GM23338 (cell line): ENCODE data around the gene GPATCH8. TPM values are rescaled to one million over a fixed set of nuclear protein-coding genes. Genes with fewer than 3 reads are reported as not detected.

Experiments
- ATAC-seq: fragments of 200-7000 bp; cut with Tn5 transposase; 3 replicates; pipeline ENCODE4 v1.9.1; 2020
- DNase-seq: peaks from one replicate; pipeline ENCODE4 v3.0.0-alpha.2; 2015; ENCODE audit warnings: low spot score
- H2AFZ ChIP-seq: fragments of 200-600 bp; sonication (generic); 2 replicates; pipeline ENCODE4 v1.8.0; 2016; ENCODE audit warnings: antibody characterized with exemption, mild to moderate bottlenecking, moderate library complexity
- H3F3A ChIP-seq: fragments of 200-600 bp; sonication (generic); replicated peaks from 2 replicates; pipeline ENCODE4 v1.8.0; 2017; ENCODE audit warnings: antibody characterized with exemption, mixed run types, low read depth
- H3K27ac ChIP-seq: fragments of 200-600 bp; sonication (generic); 2 replicates; pipeline ENCODE4 v1.6.1; 2016; ENCODE audit warnings: low read depth
- H3K27me3 ChIP-seq: fragments of 200-600 bp; sonication (generic); 2 replicates; pipeline ENCODE4 v1.8.0; 2016; ENCODE audit warnings: mild to moderate bottlenecking, mixed run types, moderate library complexity; ENCODE audit not compliant: insufficient read depth
- H3K36me3 ChIP-seq: fragments of 200-600 bp; sonication (generic); 2 replicates; pipeline ENCODE4 v1.8.0; 2016; ENCODE audit warnings: mild to moderate bottlenecking; ENCODE audit not compliant: insufficient read depth
- H3K4me1 ChIP-seq: fragments of 200-600 bp; sonication (generic); 2 replicates; pipeline ENCODE4 v1.8.0; 2016; ENCODE audit warnings: mild to moderate bottlenecking, moderate library complexity; ENCODE audit not compliant: insufficient read depth
- H3K4me2 ChIP-seq: fragments of 200-600 bp; sonication (generic); 2 replicates; pipeline ENCODE4 v1.7.1; 2017; ENCODE audit warnings: mixed run types
- H3K4me3 ChIP-seq: fragments of 200-600 bp; sonication (generic); 2 replicates; pipeline ENCODE4 v1.6.1; 2016; ENCODE audit warnings: mixed run types
- H3K79me2 ChIP-seq: fragments of 200-600 bp; sonication (generic); replicated peaks from 2 replicates; pipeline ENCODE4 v1.8.0; 2017; ENCODE audit warnings: mild to moderate bottlenecking; ENCODE audit not compliant: insufficient read depth
- H3K9me2 ChIP-seq: fragments of 200-600 bp; sonication (generic); 2 replicates; pipeline ENCODE4 v1.8.0; 2017; ENCODE audit not compliant: insufficient read depth
- H4K20me1 ChIP-seq: fragments of 200-600 bp; sonication (generic); replicated peaks from 2 replicates; pipeline ENCODE4 v1.8.0; 2017; ENCODE audit warnings: mild to moderate bottlenecking; ENCODE audit not compliant: insufficient read depth
- H3K27ac Mint-ChIP-seq: 2 replicates; pipeline ENCODE4 v1.8.0; 2020; ENCODE audit warnings: inconsistent platforms, mild to moderate bottlenecking, moderate library complexity, mixed read lengths
- H3K27me3 Mint-ChIP-seq: 3 replicates; pipeline ENCODE4 v1.8.0; 2022; ENCODE audit warnings: low read depth, mild to moderate bottlenecking, moderate library complexity, mixed read lengths, inconsistent platforms; ENCODE audit not compliant: insufficient read depth, poor library complexity
- H3K36me3 Mint-ChIP-seq: 3 replicates; pipeline ENCODE4 v1.8.0; 2021; ENCODE audit warnings: low read depth, mild to moderate bottlenecking, inconsistent platforms, moderate library complexity, mixed read lengths
- H3K4me1 Mint-ChIP-seq: 3 replicates; pipeline ENCODE4 v1.8.0; 2020; ENCODE audit warnings: mild to moderate bottlenecking, inconsistent platforms, mixed read lengths
- H3K4me3 Mint-ChIP-seq: 3 replicates; pipeline ENCODE4 v1.8.0; 2021; ENCODE audit warnings: moderate library complexity, mild to moderate bottlenecking, inconsistent platforms, mixed read lengths
- H3K9me3 Mint-ChIP-seq: 3 replicates; pipeline ENCODE4 v1.8.0; 2020; ENCODE audit warnings: moderate library complexity, mild to moderate bottlenecking, inconsistent platforms, mixed read lengths
- CREB1 ChIP-seq: fragments of 250-450 bp; sonication (Bioruptor Pico); IDR thresholded peaks from 2 replicates; pipeline ENCODE4 v1.5.0; 2020; ENCODE audit warnings: low read depth, mild to moderate bottlenecking, moderate library complexity
- EZH2 ChIP-seq: fragments of 200-600 bp; sonication (generic); IDR thresholded peaks from one replicate; pipeline ENCODE4 v1.8.0; 2017; ENCODE audit warnings: antibody characterized with exemption, mild to moderate bottlenecking, low read depth; ENCODE audit not compliant: unreplicated experiment
- EZH2phosphoT487 ChIP-seq: fragments of 200-600 bp; sonication (generic); IDR thresholded peaks from one replicate; pipeline ENCODE4 v1.8.1; 2018; ENCODE audit warnings: antibody characterized with exemption; ENCODE audit not compliant: unreplicated experiment
- NANOG ChIP-seq: IDR thresholded peaks from 2 replicates; pipeline ENCODE4 v1.6.1; 2016; ENCODE audit warnings: antibody characterized with exemption, borderline replicate concordance
- POLR2AphosphoS5 ChIP-seq: IDR thresholded peaks from 2 replicates; pipeline ENCODE4 v1.6.1; 2016; ENCODE audit warnings: antibody characterized with exemption, low read depth
- STAT1 ChIP-seq: IDR thresholded peaks from one replicate; pipeline ENCODE4 v1.6.1; 2016; ENCODE audit warnings: antibody characterized with exemption; ENCODE audit not compliant: unreplicated experiment
- ZNF114 ChIP-seq: fragments of 250-450 bp; sonication (Bioruptor Pico); IDR thresholded peaks from 2 replicates; pipeline ENCODE4 v1.5.0; 2020; ENCODE audit warnings: mild to moderate bottlenecking, moderate library complexity
- ZNF331 ChIP-seq: fragments of 250-450 bp; sonication (Bioruptor Pico); IDR thresholded peaks from 2 replicates; pipeline ENCODE4 v1.5.0; 2020; ENCODE audit warnings: low read depth, mild to moderate bottlenecking, moderate library complexity
- polyA plus RNA-seq: library from polyadenylated mRNA; unstranded; fragments of >200 nt; fragmentation: Nextera tagmentation; extraction: Ambion mirVana; gene quantifications from 2 replicates; pipeline ENCODE4 v1.2.1, GENCODE V29; 2016
- total RNA-seq: library from RNA; depleted of rRNA; stranded (reverse); fragments of >200 nt; shearing (Covaris generic); gene quantifications from 2 replicates; pipeline ENCODE4 v1.2.3, GENCODE V29; 2014
- TF ChIP-seq, protein P1 (sequence below): IDR thresholded peaks from 2 replicates; pipeline ENCODE4 v1.6.1; 2016; ENCODE audit warnings: antibody characterized with exemption
- TF ChIP-seq, protein P2 (sequence below): IDR thresholded peaks from one replicate; pipeline ENCODE4 v1.6.1; 2018; ENCODE audit warnings: antibody characterized with exemption; ENCODE audit not compliant: unreplicated experiment

Gene GPATCH8
- total and polyA plus RNA-seq, 2 experiments from 2014 or later, result 44.4 to 76.5 TPM

GRCh38 chr17:44436336-44436735 is 66.9 kb downstream of the GPATCH8 start:
- H3K4me3 ChIP-seq, result no peak overlapping the region
- peaks cover 23% of the 10 kb centered on the region for H3K79me2 ChIP-seq
- TF ChIP-seq ZNF114 (CRISPR knock-in tag) (no peak), NANOG (no peak), ZNF331 (CRISPR knock-in tag) (no peak), EZH2 (no peak), EZH2phosphoT487 (no peak)
- H3K27ac ChIP-seq, result no peak overlapping the region
- H3K9me2 ChIP-seq, result no peaks in the 10 kb centered on the region
- DNase-seq, result no peak
- peaks cover 2% of the 10 kb centered on the region; the same call in 1 of the 2 replicates for H3K4me1 ChIP-seq
- peaks cover 37% of the 10 kb centered on the region for H3K36me3 Mint-ChIP-seq
- no peaks in the 10 kb centered on the region for H3F3A ChIP-seq
- H3K4me1 Mint-ChIP-seq, result peaks cover 14% of the 10 kb centered on the region
- no peaks in the 10 kb centered on the region for H3K9me3 Mint-ChIP-seq
- ATAC-seq, result no peak
- peaks cover 2% of the 10 kb centered on the region for H3K27me3 Mint-ChIP-seq
- H3K36me3 ChIP-seq, result peaks cover 23% of the 10 kb centered on the region
- no peak overlapping the region for H3K4me3 Mint-ChIP-seq
- no peak overlapping the region for H3K27ac Mint-ChIP-seq
- H3K27me3 ChIP-seq, result no peaks in the 10 kb centered on the region
- peaks cover 5% of the 10 kb centered on the region for H4K20me1 ChIP-seq
- H3K4me2 ChIP-seq, result no peak overlapping the region
- no peak overlapping the region for H2AFZ ChIP-seq

DNA sequence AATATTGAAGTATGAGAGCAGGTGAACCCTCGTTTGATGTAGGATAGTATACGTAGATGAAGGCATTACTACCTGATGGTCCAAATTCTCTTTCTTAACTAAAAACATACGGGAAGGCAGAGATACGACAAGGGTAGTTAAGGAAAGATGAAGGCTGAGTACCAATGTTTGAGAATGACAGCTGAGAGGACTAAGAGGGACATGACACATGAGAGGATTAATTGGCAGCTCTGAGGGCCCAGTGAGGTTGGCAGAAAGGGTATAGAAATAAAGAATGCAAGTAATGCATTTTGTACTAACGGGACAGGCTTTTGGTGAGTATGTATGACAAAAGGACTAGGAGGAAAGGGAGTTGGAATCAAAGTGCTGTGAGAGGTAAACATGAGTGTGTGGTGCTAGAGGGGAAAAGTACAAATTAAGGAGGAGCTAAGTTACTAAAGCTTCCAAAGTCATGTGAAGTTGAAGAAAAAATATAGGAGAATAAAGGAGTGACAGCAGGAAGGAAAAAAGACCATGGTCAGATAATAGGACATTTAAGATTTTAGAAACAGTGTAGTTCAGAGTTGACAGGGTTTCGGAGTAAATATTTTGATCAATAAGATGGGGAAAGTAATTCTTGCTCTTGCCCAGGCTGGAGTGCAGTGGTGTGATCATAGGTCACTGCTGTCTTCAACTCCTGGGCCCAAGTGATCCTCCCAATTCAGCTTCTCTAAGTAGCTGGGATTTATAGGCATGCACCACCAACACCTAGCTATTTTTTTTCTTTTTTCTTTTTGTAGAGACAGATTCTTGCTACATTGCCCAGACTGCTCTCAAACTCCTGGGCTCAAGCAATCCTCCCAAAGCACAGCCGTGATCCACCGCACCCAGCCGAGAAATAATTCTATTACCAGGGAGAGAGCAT is 70.7 kb downstream of the GPATCH8 start:
- Mint-ChIP-seq H3K9me3 (no peaks in the 10 kb centered on the region), H3K27ac (no peak overlapping the region), H3K27me3 (no peaks in the 10 kb centered on the region), H3K36me3 (peaks cover 49% of the 10 kb centered on the region), H3K4me3 (no peak overlapping the region), H3K4me1 (no peaks in the 10 kb centered on the region; the same call in 2 of the 3 replicates)
- H3F3A ChIP-seq, result no peaks in the 10 kb centered on the region
- peaks cover 28% of the 10 kb centered on the region for H3K36me3 ChIP-seq
- H3K79me2 ChIP-seq, result peaks cover 14% of the 10 kb centered on the region
- no peaks in the 10 kb centered on the region for H3K27me3 ChIP-seq
- H3K4me3 ChIP-seq, result no peak overlapping the region
- H4K20me1 ChIP-seq, result peaks cover 5% of the 10 kb centered on the region; the same call in 1 of the 2 replicates
- H3K4me2 ChIP-seq, result no peak overlapping the region
- H3K9me2 ChIP-seq, result no peaks in the 10 kb centered on the region
- H3K4me1 ChIP-seq, result no peaks in the 10 kb centered on the region
- no peak overlapping the region for H2AFZ ChIP-seq
- DNase-seq (no peak), ATAC-seq (no peak)
- 0 out of 2 replicates have a peak overlapping the region, but pooled peaks have one; percentile 46 for H3K27ac ChIP-seq
- TF ChIP-seq, protein P1, sequence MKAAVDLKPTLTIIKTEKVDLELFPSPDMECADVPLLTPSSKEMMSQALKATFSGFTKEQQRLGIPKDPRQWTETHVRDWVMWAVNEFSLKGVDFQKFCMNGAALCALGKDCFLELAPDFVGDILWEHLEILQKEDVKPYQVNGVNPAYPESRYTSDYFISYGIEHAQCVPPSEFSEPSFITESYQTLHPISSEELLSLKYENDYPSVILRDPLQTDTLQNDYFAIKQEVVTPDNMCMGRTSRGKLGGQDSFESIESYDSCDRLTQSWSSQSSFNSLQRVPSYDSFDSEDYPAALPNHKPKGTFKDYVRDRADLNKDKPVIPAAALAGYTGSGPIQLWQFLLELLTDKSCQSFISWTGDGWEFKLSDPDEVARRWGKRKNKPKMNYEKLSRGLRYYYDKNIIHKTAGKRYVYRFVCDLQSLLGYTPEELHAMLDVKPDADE, result no peak
- TF ChIP-seq ZNF331 (CRISPR knock-in tag) (no peak), EZH2phosphoT487 (no peak), ZNF114 (CRISPR knock-in tag) (no peak), STAT1 (no peak), POLR2AphosphoS5 (no peak), CREB1 (CRISPR knock-in tag) (no peak)
- TF ChIP-seq, protein P2, sequence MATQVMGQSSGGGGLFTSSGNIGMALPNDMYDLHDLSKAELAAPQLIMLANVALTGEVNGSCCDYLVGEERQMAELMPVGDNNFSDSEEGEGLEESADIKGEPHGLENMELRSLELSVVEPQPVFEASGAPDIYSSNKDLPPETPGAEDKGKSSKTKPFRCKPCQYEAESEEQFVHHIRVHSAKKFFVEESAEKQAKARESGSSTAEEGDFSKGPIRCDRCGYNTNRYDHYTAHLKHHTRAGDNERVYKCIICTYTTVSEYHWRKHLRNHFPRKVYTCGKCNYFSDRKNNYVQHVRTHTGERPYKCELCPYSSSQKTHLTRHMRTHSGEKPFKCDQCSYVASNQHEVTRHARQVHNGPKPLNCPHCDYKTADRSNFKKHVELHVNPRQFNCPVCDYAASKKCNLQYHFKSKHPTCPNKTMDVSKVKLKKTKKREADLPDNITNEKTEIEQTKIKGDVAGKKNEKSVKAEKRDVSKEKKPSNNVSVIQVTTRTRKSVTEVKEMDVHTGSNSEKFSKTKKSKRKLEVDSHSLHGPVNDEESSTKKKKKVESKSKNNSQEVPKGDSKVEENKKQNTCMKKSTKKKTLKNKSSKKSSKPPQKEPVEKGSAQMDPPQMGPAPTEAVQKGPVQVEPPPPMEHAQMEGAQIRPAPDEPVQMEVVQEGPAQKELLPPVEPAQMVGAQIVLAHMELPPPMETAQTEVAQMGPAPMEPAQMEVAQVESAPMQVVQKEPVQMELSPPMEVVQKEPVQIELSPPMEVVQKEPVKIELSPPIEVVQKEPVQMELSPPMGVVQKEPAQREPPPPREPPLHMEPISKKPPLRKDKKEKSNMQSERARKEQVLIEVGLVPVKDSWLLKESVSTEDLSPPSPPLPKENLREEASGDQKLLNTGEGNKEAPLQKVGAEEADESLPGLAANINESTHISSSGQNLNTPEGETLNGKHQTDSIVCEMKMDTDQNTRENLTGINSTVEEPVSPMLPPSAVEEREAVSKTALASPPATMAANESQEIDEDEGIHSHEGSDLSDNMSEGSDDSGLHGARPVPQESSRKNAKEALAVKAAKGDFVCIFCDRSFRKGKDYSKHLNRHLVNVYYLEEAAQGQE, result no peak
